Caco-2 (cell line): ENCODE data around the gene HYAL3. TPM values are rescaled to one million over a fixed set of nuclear protein-coding genes. Genes with fewer than 3 reads are reported as not detected.

Source experiments
- BruUV-seq: library from RNA; stranded (reverse); fragments of 400-500 nt; replicated peaks from 2 replicates; lab custom pipeline; 2021; lab: Mats Ljungman, UMichigan
- CTCF ChIA-PET: fragments of 300-600 bp; sonication (Branson Sonifier 250); formaldehyde crosslinking; loops from one replicate; lab custom pipeline; 2022; ENCODE audit warnings: antibody characterized with exemption; lab: Charles Lee
- POLR2A ChIA-PET: fragments of 300-600 bp; sonication (Branson Sonifier 250); formaldehyde crosslinking; loops from one replicate; lab custom pipeline; 2022; ENCODE audit warnings: antibody characterized with exemption; lab: Charles Lee
- DNase-seq, 2 experiments: peaks; one replicate each; pipeline versions ENCODE4 v3.0.0 to v3.0.0-alpha.2; 2020 to 2022
- H3K27me3 ChIP-seq: replicated peaks from 2 replicates; pipeline ENCODE4 v1.6.0; 2011; ENCODE audit warnings: low read length; ENCODE audit not compliant: control insufficient read depth, insufficient read depth
- H3K36me3 ChIP-seq: 2 replicates; pipeline ENCODE4 v1.5.1; 2011; ENCODE audit warnings: low read length; ENCODE audit not compliant: control insufficient read depth, insufficient read depth
- H3K4me1 ChIP-seq: fragments of 250-450 bp; sonication (Bioruptor Pico); 2 replicates; pipeline ENCODE4 v1.5.1; 2020; ENCODE audit warnings: mild to moderate bottlenecking
- H3K4me3 ChIP-seq: 2 replicates; pipeline ENCODE4 v1.5.1; 2011; ENCODE audit warnings: low read depth, mild to moderate bottlenecking, control low read depth, low read length
- H3K9me3 ChIP-seq: fragments of 250-450 bp; sonication (Bioruptor Pico); 2 replicates; pipeline ENCODE4 v1.5.1; 2020; ENCODE audit warnings: mild to moderate bottlenecking, moderate library complexity
- H3K27ac Mint-ChIP-seq: one replicate; pipeline ENCODE4 v1.8.0; 2022; ENCODE audit warnings: mixed read lengths; ENCODE audit not compliant: unreplicated experiment
- H3K27me3 Mint-ChIP-seq: one replicate; pipeline ENCODE4 v1.8.0; 2022; ENCODE audit warnings: mixed read lengths; ENCODE audit not compliant: insufficient read depth, unreplicated experiment
- H3K36me3 Mint-ChIP-seq: one replicate; pipeline ENCODE4 v1.8.0; 2022; ENCODE audit warnings: mild to moderate bottlenecking, mixed read lengths; ENCODE audit not compliant: insufficient read depth, unreplicated experiment
- H3K4me1 Mint-ChIP-seq: one replicate; pipeline ENCODE4 v1.8.0; 2022; ENCODE audit warnings: low read depth, mixed read lengths; ENCODE audit not compliant: unreplicated experiment
- H3K4me3 Mint-ChIP-seq: one replicate; pipeline ENCODE4 v1.8.0; 2022; ENCODE audit warnings: mild to moderate bottlenecking, moderate library complexity, mixed read lengths; ENCODE audit not compliant: unreplicated experiment
- H3K9me3 Mint-ChIP-seq: one replicate; pipeline ENCODE4 v1.8.0; 2022; ENCODE audit warnings: mixed read lengths; ENCODE audit not compliant: unreplicated experiment
- intact Hi-C: fragments of 100-400 bp; cut with micrococcal nuclease; formaldehyde crosslinking; loops from one replicate; pipeline ENCODE4 v1.10.0; 2022; ENCODE audit not compliant: unreplicated experiment
- total RNA-seq: library from RNA; stranded (reverse); gene quantifications from 2 replicates; pipeline ENCODE4 v1.2.3, GENCODE V29; 2022
- TF ChIP-seq, protein P1 (sequence below), 2 experiments: fragments of 200-600 bp in 1 of 2; IDR thresholded peaks; 1 replicate in 1 of 2; 2 replicates in 1 of 2; pipeline versions ENCODE4 v1.5.1 to v1.8.0; 2011 to 2022; ENCODE audit warnings: antibody characterized with exemption in 1 of 2, control low read depth in 1 of 2, inconsistent platforms in 1 of 2, low read depth in 1 of 2, low read length in 1 of 2, mild to moderate bottlenecking in 1 of 2, moderate library complexity in 1 of 2; ENCODE audit not compliant: insufficient read depth in 1 of 2, severe bottlenecking in 1 of 2, unreplicated experiment in 1 of 2

Gene HYAL3
- total RNA-seq, 1 experiment from 2014 or later = 5.2 TPM

DNA sequence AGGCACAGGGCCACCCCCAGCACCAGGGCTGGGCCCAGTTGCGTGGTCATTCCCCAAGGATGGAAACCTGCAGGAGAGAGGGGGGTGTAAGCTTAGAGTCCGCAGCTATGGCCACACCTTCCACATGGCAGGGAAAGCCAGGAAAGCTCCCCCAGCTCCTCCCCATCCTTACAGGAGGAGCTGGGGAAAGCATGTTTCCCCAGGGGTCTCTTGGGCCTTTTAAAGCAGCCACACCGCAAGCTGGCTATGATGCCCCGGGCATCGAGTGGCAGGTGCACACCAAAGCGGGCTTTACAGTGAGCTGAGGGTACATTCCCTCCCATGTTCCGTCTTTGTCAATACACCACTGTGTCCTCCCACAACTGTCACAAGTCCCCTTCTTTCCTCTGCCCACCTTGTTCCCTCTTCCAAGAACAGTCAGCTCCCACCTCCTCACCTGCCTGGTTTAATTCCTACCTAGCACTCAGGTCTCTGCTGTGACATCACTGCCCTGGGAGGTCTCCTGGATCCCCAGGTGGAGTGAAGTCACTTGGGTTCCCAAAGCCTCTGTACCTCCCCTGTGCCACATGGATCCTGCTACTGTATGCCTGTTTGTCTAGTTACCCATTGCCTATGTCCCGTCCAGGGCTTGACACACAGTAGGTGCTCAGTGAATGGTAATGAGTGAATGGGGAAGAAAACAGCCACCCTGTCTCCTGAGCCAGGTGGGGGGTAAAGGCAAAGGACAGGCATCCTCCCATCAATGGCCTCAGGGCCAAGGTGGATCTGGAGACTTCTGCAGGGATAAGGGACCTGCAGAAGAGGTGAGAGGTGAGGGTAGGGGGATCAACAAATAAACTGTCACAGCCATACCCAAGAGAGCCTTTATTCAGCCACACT, 3.4 kb downstream of the HYAL3 start:
- DNase-seq = no peak
- Histone ChIP-seq H3K4me3 (no peak overlapping the region), H3K36me3 (no peaks in the 10 kb centered on the region), H3K4me1 (peaks cover 19% of the 10 kb centered on the region), H3K9me3 (no peaks in the 10 kb centered on the region), H3K27me3 (no peaks in the 10 kb centered on the region)
- peaks cover 28% of the 10 kb centered on the region for H3K36me3 Mint-ChIP-seq
- no peaks in the 10 kb centered on the region for H3K9me3 Mint-ChIP-seq
- CTCF ChIA-PET = no interaction called here
- BruUV-seq = no TSS peak
- no peak overlapping the region for H3K27ac Mint-ChIP-seq
- peaks cover 22% of the 10 kb centered on the region for H3K4me1 Mint-ChIP-seq
- TF ChIP-seq, protein P1, sequence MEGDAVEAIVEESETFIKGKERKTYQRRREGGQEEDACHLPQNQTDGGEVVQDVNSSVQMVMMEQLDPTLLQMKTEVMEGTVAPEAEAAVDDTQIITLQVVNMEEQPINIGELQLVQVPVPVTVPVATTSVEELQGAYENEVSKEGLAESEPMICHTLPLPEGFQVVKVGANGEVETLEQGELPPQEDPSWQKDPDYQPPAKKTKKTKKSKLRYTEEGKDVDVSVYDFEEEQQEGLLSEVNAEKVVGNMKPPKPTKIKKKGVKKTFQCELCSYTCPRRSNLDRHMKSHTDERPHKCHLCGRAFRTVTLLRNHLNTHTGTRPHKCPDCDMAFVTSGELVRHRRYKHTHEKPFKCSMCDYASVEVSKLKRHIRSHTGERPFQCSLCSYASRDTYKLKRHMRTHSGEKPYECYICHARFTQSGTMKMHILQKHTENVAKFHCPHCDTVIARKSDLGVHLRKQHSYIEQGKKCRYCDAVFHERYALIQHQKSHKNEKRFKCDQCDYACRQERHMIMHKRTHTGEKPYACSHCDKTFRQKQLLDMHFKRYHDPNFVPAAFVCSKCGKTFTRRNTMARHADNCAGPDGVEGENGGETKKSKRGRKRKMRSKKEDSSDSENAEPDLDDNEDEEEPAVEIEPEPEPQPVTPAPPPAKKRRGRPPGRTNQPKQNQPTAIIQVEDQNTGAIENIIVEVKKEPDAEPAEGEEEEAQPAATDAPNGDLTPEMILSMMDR (IDR thresholded peaks at IDR 0.05; ENCODE audit: insufficient read depth in 1 of 2, low read depth in 1 of 2, low read length in 1 of 2, severe bottlenecking in 1 of 2, unreplicated experiment in 1 of 2) = no peak
- no peak overlapping the region for H3K4me3 Mint-ChIP-seq
- POLR2A ChIA-PET = no interaction called here
- no peaks in the 10 kb centered on the region for H3K27me3 Mint-ChIP-seq
- intact Hi-C loops = no loop called here

- H3K4me1 ChIP-seq = peaks cover 10% of the 10 kb centered on the region
- no peak for DNase-seq
- H3K27me3 ChIP-seq = no peaks in the 10 kb centered on the region
- no peaks in the 10 kb centered on the region for H3K9me3 ChIP-seq
- peaks cover 3% of the 10 kb centered on the region; the same call in 1 of the 2 replicates for H3K36me3 ChIP-seq
- TF ChIP-seq, protein P1 (IDR thresholded peaks at IDR 0.05; ENCODE audit: insufficient read depth in 1 of 2, low read depth in 1 of 2, low read length in 1 of 2, severe bottlenecking in 1 of 2, unreplicated experiment in 1 of 2) = no peak
- POLR2A ChIA-PET = no interaction called here
- no peak overlapping the region for H3K4me3 ChIP-seq
- CTCF ChIA-PET = no interaction called here
- peaks cover 22% of the 10 kb centered on the region for H3K4me1 Mint-ChIP-seq
- intact Hi-C loops = no loop called here
- no peaks in the 10 kb centered on the region for H3K27me3 Mint-ChIP-seq
- no peak overlapping the region for H3K4me3 Mint-ChIP-seq
- BruUV-seq = no TSS peak
- H3K36me3 Mint-ChIP-seq = peaks cover 29% of the 10 kb centered on the region
- H3K27ac Mint-ChIP-seq = no peak overlapping the region
- no peaks in the 10 kb centered on the region for H3K9me3 Mint-ChIP-seq
These were observed 4.5 kb downstream of the HYAL3 start for GRCh38 chr3:50294492-50295403.

DNA sequence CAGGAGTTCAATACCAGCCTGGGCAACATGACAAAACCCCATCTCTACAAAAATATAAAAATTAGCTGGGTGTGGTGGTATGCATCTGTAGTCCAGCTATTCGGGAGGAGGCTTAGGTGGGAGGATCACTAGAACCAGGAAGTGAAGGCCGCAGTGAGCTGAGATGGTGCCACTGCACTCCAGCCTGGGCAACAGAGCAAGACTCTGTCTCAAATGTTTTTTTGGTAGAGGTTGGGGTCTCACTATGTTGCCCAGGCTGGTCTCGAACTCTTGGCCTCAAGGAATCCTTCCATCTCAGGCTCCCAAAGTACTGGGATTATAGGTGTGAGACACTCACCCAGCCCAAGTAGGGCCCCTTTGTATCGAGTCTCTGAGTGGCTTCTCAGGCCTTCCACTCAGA, 5.1 kb downstream of the HYAL3 start:
- no peaks in the 10 kb centered on the region for H3K9me3 Mint-ChIP-seq
- Histone ChIP-seq H3K36me3 (peaks cover 5% of the 10 kb centered on the region; the same call in 1 of the 2 replicates), H3K4me1 (peaks cover 10% of the 10 kb centered on the region), H3K4me3 (no peak overlapping the region), H3K9me3 (no peaks in the 10 kb centered on the region), H3K27me3 (no peaks in the 10 kb centered on the region)
- TF ChIP-seq, protein P1 (IDR thresholded peaks at IDR 0.05; ENCODE audit: insufficient read depth in 1 of 2, low read depth in 1 of 2, low read length in 1 of 2, severe bottlenecking in 1 of 2, unreplicated experiment in 1 of 2) = no peak
- H3K27ac Mint-ChIP-seq = no peak overlapping the region
- no peaks in the 10 kb centered on the region for H3K27me3 Mint-ChIP-seq
- POLR2A ChIA-PET = no interaction called here
- DNase-seq = no peak
- CTCF ChIA-PET = no interaction called here
- BruUV-seq = no TSS peak
- peaks cover 29% of the 10 kb centered on the region for H3K36me3 Mint-ChIP-seq
- no peak overlapping the region for H3K4me3 Mint-ChIP-seq
- intact Hi-C loops = no loop called here
- H3K4me1 Mint-ChIP-seq = peaks cover 22% of the 10 kb centered on the region
